Endodermal cell (in vitro differentiated cells): ENCODE data around the gene FAM174C. TPM values are rescaled to one million over a fixed set of nuclear protein-coding genes. Genes with fewer than 3 reads are reported as not detected.

Experiments
- DNase-seq: peaks from one replicate; pipeline ENCODE4 v3.0.0-alpha.2; 2017
- H3K27ac ChIP-seq: 2 replicates; pipeline ENCODE4 v1.5.1; 2013; ENCODE audit warnings: mild to moderate bottlenecking, low read depth, low read length, moderate library complexity
- H3K27me3 ChIP-seq: 2 replicates; pipeline ENCODE4 v1.6.1; 2013; ENCODE audit warnings: mild to moderate bottlenecking, low read length, moderate library complexity; ENCODE audit not compliant: insufficient read depth, control insufficient read depth, poor library complexity, severe bottlenecking
- H3K36me3 ChIP-seq: 2 replicates; pipeline ENCODE4 v1.7.0; 2013; ENCODE audit warnings: mild to moderate bottlenecking, low read length, moderate library complexity; ENCODE audit not compliant: control insufficient read depth, insufficient read depth
- H3K4me1 ChIP-seq: one replicate; pipeline ENCODE4 v1.7.0; 2013; ENCODE audit warnings: low read length; ENCODE audit not compliant: control insufficient read depth, insufficient read depth
- H3K4me3 ChIP-seq: 2 replicates; pipeline ENCODE4 v1.5.1; 2013; ENCODE audit warnings: mild to moderate bottlenecking, low read length, moderate library complexity
- H3K9ac ChIP-seq: 2 replicates; pipeline ENCODE4 v1.6.1; 2013; ENCODE audit warnings: mild to moderate bottlenecking, low read length, moderate library complexity; ENCODE audit not compliant: poor library complexity, severe bottlenecking; ENCODE audit errors: extremely low read depth
- H3K9me3 ChIP-seq: 2 replicates; pipeline ENCODE4 v1.6.1; 2013; ENCODE audit warnings: mild to moderate bottlenecking, low read length, moderate library complexity; ENCODE audit not compliant: control insufficient read depth
- H3K27ac Mint-ChIP-seq: 2 replicates; pipeline ENCODE4 v1.8.0; 2020; ENCODE audit warnings: mixed read lengths
- H3K27me3 Mint-ChIP-seq: 2 replicates; pipeline ENCODE4 v1.8.0; 2021; ENCODE audit warnings: mild to moderate bottlenecking, mixed read lengths; ENCODE audit not compliant: insufficient read depth
- H3K36me3 Mint-ChIP-seq: 2 replicates; pipeline ENCODE4 v1.8.0; 2020; ENCODE audit warnings: low read depth, mixed read lengths
- H3K4me1 Mint-ChIP-seq: 2 replicates; pipeline ENCODE4 v1.8.0; 2020; ENCODE audit warnings: mixed read lengths
- H3K4me3 Mint-ChIP-seq: 2 replicates; pipeline ENCODE4 v1.8.0; 2020; ENCODE audit warnings: mild to moderate bottlenecking, moderate library complexity, mixed read lengths
- H3K9me3 Mint-ChIP-seq: 2 replicates; pipeline ENCODE4 v1.8.0; 2020; ENCODE audit warnings: mild to moderate bottlenecking, mixed read lengths
- WGBS, 2 experiments: methylation state at CpG; one replicate each; pipeline versions ENCODE4 v1.1.5 to v1.1.7; 2013; ENCODE audit warnings: missing lambda C conversion rate in 2 of 2, mixed read lengths in 1 of 2; ENCODE audit not compliant: insufficient coverage in 1 of 2, insufficient read length in 1 of 2; 5-methylcytosine and 5-hydroxymethylcytosine counted together
- total RNA-seq, 2 donors: library from RNA; stranded (reverse); fragmentation: NEBNext Ultra II Directional in 1 of 2; extraction: Animal tissue kit (Norgen Biotek cat#: 25700) in 1 of 2; gene quantifications; 2 replicates in 1 of 2; 3 replicates in 1 of 2; pipeline ENCODE4 v1.2.1, GENCODE V29; 2021
- TF ChIP-seq, protein P1 (sequence below): fragments of 200-600 bp; sonication (generic); conservative IDR thresholded peaks from 2 replicates; pipeline ENCODE4 v1.5.0; 2021; ENCODE audit warnings: antibody characterized with exemption, mild to moderate bottlenecking

The FAM174C gene
- total RNA-seq, 2 donors from 2014 or later, result 45.1 to 46.0 TPM

DNA sequence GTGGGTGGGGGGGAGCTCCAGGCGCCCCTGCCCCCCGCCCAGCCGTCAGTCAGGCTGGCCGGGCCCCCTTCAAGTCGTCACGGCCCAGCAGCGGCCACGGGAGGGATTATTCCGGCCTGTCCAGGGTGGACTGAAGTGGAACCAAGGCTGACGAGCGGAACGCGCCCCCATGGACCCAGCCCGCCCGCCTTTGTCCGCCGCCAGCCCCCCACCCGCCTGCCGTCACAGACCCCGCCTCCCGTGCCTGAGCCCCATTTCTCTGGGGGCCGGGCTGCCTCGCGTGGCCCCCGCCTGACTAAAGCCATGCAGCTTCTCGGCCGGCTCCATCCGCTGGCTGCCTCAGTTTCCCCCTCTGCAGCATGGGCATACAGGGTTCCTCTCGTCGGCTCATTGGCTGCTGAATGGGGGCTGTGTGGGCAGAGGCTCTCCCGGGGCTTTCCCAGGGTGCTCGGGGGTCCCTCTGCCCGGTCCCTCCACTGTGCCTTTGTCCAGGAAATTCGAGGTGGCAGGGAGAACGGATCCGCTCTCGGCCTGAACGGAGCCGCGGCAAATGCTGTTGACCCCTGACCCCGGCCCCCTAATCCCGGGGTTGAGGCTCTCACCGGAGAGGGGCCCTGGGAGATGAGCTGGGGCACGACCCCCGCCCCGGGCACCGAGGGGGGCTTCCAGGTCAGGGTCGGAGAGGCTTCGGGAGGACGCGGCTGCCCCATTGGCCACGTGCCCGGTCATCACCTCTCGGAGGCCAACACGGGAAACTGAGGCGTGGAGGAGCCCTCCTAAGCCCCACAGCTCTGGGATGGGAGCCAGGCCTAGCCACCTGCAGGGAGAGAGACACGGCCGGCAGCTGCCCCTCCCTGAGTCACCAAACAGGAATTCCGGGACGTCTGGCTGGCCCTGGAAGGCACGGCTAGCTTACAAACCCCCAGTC is 37.7 kb downstream of the FAM174C start:
- Histone ChIP-seq H3K27me3 (peaks cover 15% of the 10 kb centered on the region), H3K9ac (no peak overlapping the region), H3K9me3 (no peaks in the 10 kb centered on the region), H3K27ac (no peak overlapping the region), H3K4me3 (no peak overlapping the region), H3K4me1 (no peaks in the 10 kb centered on the region), H3K36me3 (no peaks in the 10 kb centered on the region)
- WGBS, 2 experiments, result 83 to 90% methylated on average over 19 to 61 of the region's 61 CpGs
- no peaks in the 10 kb centered on the region for H3K4me1 Mint-ChIP-seq
- TF ChIP-seq, protein P1, sequence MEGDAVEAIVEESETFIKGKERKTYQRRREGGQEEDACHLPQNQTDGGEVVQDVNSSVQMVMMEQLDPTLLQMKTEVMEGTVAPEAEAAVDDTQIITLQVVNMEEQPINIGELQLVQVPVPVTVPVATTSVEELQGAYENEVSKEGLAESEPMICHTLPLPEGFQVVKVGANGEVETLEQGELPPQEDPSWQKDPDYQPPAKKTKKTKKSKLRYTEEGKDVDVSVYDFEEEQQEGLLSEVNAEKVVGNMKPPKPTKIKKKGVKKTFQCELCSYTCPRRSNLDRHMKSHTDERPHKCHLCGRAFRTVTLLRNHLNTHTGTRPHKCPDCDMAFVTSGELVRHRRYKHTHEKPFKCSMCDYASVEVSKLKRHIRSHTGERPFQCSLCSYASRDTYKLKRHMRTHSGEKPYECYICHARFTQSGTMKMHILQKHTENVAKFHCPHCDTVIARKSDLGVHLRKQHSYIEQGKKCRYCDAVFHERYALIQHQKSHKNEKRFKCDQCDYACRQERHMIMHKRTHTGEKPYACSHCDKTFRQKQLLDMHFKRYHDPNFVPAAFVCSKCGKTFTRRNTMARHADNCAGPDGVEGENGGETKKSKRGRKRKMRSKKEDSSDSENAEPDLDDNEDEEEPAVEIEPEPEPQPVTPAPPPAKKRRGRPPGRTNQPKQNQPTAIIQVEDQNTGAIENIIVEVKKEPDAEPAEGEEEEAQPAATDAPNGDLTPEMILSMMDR, result no peak
- no peak overlapping the region for H3K27ac Mint-ChIP-seq
- no peak overlapping the region for H3K4me3 Mint-ChIP-seq
- no peaks in the 10 kb centered on the region for H3K36me3 Mint-ChIP-seq
- DNase-seq, result peak; percentile 78
- peaks cover 18% of the 10 kb centered on the region for H3K27me3 Mint-ChIP-seq
- H3K9me3 Mint-ChIP-seq, result no peaks in the 10 kb centered on the region

DNA sequence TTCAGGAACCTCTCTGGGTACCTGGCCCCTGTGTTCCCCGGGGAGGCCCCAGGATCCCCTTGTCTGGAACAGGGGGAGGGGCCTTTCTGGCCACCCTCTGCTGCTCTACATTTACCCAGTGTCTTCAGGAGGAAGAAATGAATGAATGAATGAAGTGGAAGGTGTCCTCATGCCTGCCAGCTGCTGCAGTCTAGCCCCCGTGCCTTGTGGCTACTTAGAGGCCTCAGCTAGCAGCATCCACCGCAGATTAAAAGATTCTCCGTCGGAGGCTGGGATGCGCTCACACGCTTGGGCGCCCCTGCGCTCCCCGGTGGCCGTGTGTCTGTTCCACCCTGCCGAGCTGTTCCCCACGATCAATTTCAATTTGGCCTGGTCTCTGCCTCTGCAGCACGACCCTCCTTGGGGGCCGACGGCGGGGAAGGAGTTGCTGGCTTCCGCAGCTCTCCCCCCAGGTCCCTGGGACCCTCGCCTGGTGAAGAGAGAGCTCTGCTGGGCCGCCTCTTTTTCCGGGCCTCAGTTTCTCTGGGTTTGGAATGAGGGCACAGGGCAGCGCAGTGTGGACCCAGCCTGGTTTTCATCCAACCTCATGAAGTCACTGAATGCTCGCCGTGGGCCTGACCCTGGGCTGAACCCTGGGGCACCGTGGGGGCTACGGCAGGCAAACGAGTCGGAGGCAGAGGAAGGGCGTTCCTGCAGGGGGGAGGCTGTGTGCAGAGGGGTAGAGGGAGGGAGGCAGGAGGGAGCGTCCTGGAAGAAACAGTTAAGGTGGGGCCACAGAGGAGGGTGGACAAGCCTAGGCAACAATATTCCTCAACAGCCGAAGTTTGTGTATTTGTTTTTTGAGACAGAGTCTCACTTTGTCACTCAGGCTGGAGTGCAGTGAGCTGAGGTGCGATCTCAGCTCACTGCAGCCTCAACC is 38.6 kb downstream of the FAM174C start:
- Mint-ChIP-seq H3K27ac (no peak overlapping the region), H3K4me1 (no peaks in the 10 kb centered on the region), H3K36me3 (no peaks in the 10 kb centered on the region), H3K27me3 (peaks cover 18% of the 10 kb centered on the region), H3K4me3 (no peak overlapping the region), H3K9me3 (no peaks in the 10 kb centered on the region)
- no peaks in the 10 kb centered on the region for H3K36me3 ChIP-seq
- no peak overlapping the region for H3K9ac ChIP-seq
- H3K9me3 ChIP-seq, result no peaks in the 10 kb centered on the region
- no peak overlapping the region for H3K27ac ChIP-seq
- TF ChIP-seq, protein P1, result no peak
- H3K4me3 ChIP-seq, result no peak overlapping the region
- 78 to 88% methylated on average over 19 to 32 of the region's 32 CpGs for WGBS, 2 experiments
- peaks cover 15% of the 10 kb centered on the region for H3K27me3 ChIP-seq
- DNase-seq, result no peak
- no peaks in the 10 kb centered on the region for H3K4me1 ChIP-seq

DNA sequence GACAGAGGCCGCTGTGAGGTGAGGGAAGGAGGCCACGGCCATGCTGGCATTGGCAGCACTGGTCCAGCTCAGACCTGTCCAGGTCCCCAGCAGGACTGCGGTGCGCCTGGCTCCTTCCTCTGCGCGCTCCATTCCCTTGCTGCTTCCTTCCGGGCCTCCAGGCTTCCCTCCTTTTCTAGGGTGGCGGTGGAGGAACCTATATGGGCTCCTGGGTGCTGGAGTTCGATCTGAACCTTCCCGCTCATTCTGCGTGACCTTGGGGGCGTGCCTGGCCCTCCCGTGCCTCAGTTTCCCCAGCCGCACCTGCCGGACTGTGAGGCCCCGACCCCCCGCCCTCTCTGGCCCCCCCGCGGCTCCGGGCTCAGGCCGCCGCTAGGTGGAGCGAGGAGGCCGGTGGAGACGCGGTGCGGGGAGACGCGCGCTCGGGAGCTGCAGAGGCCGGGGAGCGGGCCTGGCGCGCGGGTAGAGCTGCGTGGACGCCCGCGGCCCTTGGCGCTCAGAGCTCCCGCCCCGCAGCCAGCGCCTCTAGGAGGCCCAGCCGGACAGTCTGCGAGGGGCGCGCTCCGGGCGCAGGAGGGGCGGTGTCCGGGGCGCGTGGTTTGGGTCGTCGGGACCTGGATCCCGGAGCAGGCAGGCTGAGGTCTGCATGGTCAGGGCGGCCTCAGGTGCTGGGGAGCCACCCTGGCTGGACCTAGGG is 40.3 kb downstream of the FAM174C start:
- Mint-ChIP-seq H3K36me3 (no peaks in the 10 kb centered on the region), H3K4me3 (peak overlapping the region; percentile 13), H3K4me1 (no peaks in the 10 kb centered on the region), H3K27ac (no peak overlapping the region), H3K27me3 (peaks cover 18% of the 10 kb centered on the region), H3K9me3 (no peaks in the 10 kb centered on the region)
- H3K27me3 ChIP-seq, result peaks cover 15% of the 10 kb centered on the region
- no peaks in the 10 kb centered on the region for H3K9me3 ChIP-seq
- H3K4me3 ChIP-seq, result no peak overlapping the region
- peak; percentile 86 for DNase-seq
- no peak overlapping the region for H3K9ac ChIP-seq
- H3K36me3 ChIP-seq, result no peaks in the 10 kb centered on the region
- H3K27ac ChIP-seq, result no peak overlapping the region
- H3K4me1 ChIP-seq, result no peaks in the 10 kb centered on the region
- TF ChIP-seq, protein P1, result peak; percentile 85
- 21% methylated on average over 24 to 58 of the region's 58 CpGs for WGBS, 2 experiments
